K562 (cell line): ENCODE measurements around the gene RAE1. TPM values are rescaled to one million over a fixed set of nuclear protein-coding genes. Genes with fewer than 3 reads are reported as not detected.

ENCODE experiments used
- ATAC-seq: fragments of 200-7000 bp; cut with Tn5 transposase; 3 replicates; pipeline ENCODE4 v1.9.1; 2020; ENCODE audit warnings: moderate library complexity
- BruUV-seq: library from RNA; stranded (reverse); fragments of 400-500 nt; replicated peaks from 2 replicates; lab custom pipeline; 2021; lab: Mats Ljungman, UMichigan
- CTCF ChIA-PET: fragments of 300-600 bp; formaldehyde crosslinking; extraction: SDS; loops from one replicate; lab custom pipeline; 2021; ENCODE audit warnings: low intra/inter-chr PET ratio; lab: Yijun Ruan, JAX
- POLR2A ChIA-PET: fragments of 300-600, 350-650 bp; sonication (Branson Sonifier 250); formaldehyde crosslinking; extraction: SDS; loops from one replicate; lab custom pipeline; 2021; ENCODE audit warnings: antibody characterized with exemption, inconsistent platforms; lab: Yijun Ruan, JAX
- DNase-seq, 4 experiments: peaks; one replicate each; pipeline versions ENCODE4 v3.0.0 to v3.0.0-alpha.2; 2011 to 2018; ENCODE audit warnings: low spot score in 3 of 4, mixed read lengths in 3 of 4; ENCODE audit errors: extremely low read depth in 1 of 4
- FAIRE-seq: peaks from 2 replicates; lab custom pipeline; 2011; peaks lifted over from hg19 to GRCh38; lab: Jason Lieb, UNC
- H2AFZ ChIP-seq: 2 replicates; pipeline ENCODE4 v1.6.0; 2011; ENCODE audit warnings: low read depth, low read length, control low read depth, inconsistent platforms
- H3K27ac ChIP-seq: fragments of 200-600 bp; 3 replicates; pipeline ENCODE4 v1.8.0; 2011; ENCODE audit warnings: low read depth, mild to moderate bottlenecking, control low read depth, inconsistent platforms, low read length, moderate library complexity, mixed read lengths; ENCODE audit errors: extremely low read depth
- H3K27me3 ChIP-seq, 2 experiments: fragments of 300-600 bp in 1 of 2; 2 replicates in 1 of 2; 3 replicates in 1 of 2; pipeline versions ENCODE4 v1.6.0 to v1.8.0; 2011; ENCODE audit warnings: inconsistent platforms in 2 of 2, low read length in 2 of 2, mild to moderate bottlenecking in 1 of 2, mixed read lengths in 1 of 2, moderate library complexity in 1 of 2; ENCODE audit not compliant: control insufficient read depth in 2 of 2, insufficient read depth in 2 of 2
- H3K36me3 ChIP-seq: fragments of 300-600 bp; 3 replicates; pipeline ENCODE4 v1.8.0; 2011; ENCODE audit warnings: mild to moderate bottlenecking, low read length, inconsistent platforms; ENCODE audit not compliant: control insufficient read depth, insufficient read depth
- H3K4me1 ChIP-seq, 2 experiments: fragments of 200-600 bp in 1 of 2; replicated peaks in 1 of 2; 2 replicates in 1 of 2; 3 replicates in 1 of 2; pipeline versions ENCODE4 v1.5.1 to v1.8.0; 2011; ENCODE audit warnings: inconsistent platforms in 2 of 2, low read length in 2 of 2, mild to moderate bottlenecking in 1 of 2, mixed read lengths in 1 of 2, moderate library complexity in 1 of 2; ENCODE audit not compliant: control insufficient read depth in 2 of 2, insufficient read depth in 2 of 2
- H3K4me2 ChIP-seq: 2 replicates; pipeline ENCODE4 v1.6.1; 2011; ENCODE audit warnings: low read length, control low read depth, inconsistent platforms, mixed read lengths; ENCODE audit not compliant: insufficient read depth
- H3K4me3 ChIP-seq: fragments of 200-600 bp; sonication (generic), shearing (Covaris generic); 2 replicates; pipeline ENCODE4 v1.5.1; 2016; ENCODE audit warnings: control low read depth, inconsistent platforms
- H3K79me2 ChIP-seq: fragments of 200-600 bp; 3 replicates; pipeline ENCODE4 v1.8.0; 2011; ENCODE audit warnings: low read length, inconsistent platforms; ENCODE audit not compliant: control insufficient read depth, insufficient read depth
- H3K9ac ChIP-seq, 2 experiments: 2 replicates each; pipeline versions ENCODE4 v1.6.0 to v1.6.1; 2011; ENCODE audit warnings: low read depth in 2 of 2, low read length in 2 of 2, control low read depth in 1 of 2, inconsistent platforms in 1 of 2, mild to moderate bottlenecking in 1 of 2, mixed read lengths in 1 of 2; ENCODE audit not compliant: insufficient read depth in 1 of 2
- H3K9me1 ChIP-seq: one replicate; pipeline ENCODE4 v1.6.0; 2011; ENCODE audit warnings: inconsistent platforms, mild to moderate bottlenecking, low read length, moderate library complexity; ENCODE audit not compliant: control insufficient read depth, insufficient read depth
- H3K9me3 ChIP-seq: replicated peaks from 2 replicates; pipeline ENCODE4 v1.5.1; 2011; ENCODE audit warnings: low read depth, low read length, inconsistent platforms; ENCODE audit not compliant: control insufficient read depth, insufficient read depth
- H4K20me1 ChIP-seq: replicated peaks from 2 replicates; pipeline ENCODE4 v1.6.1; 2011; ENCODE audit warnings: low read length, inconsistent platforms, mixed read lengths; ENCODE audit not compliant: control insufficient read depth, insufficient read depth
- BMI1 ChIP-seq: fragments of 150-350 bp; IDR thresholded peaks from 2 replicates; pipeline ENCODE4 v1.6.1; 2014; ENCODE audit warnings: low read length
- DEAF1 ChIP-seq: fragments of 450-650 bp; formaldehyde crosslinking; IDR thresholded peaks from 2 replicates; pipeline ENCODE4 v1.4.0; 2020; ENCODE audit warnings: mild to moderate bottlenecking, moderate library complexity
- KAT7 ChIP-seq: sonication (generic); formaldehyde crosslinking; IDR thresholded peaks from 2 replicates; pipeline ENCODE4 v1.8.0; 2022; ENCODE audit warnings: missing genetic modification reagents, mild to moderate bottlenecking, borderline replicate concordance
- NBN ChIP-seq: fragments of 450-650 bp; IDR thresholded peaks from 2 replicates; pipeline ENCODE4 v1.6.1; 2016; ENCODE audit warnings: low read depth, mild to moderate bottlenecking
- NFYB ChIP-seq: IDR thresholded peaks from 2 replicates; pipeline ENCODE4 v1.6.1; 2011; ENCODE audit warnings: mild to moderate bottlenecking, moderate library complexity; ENCODE audit not compliant: insufficient read length; ENCODE audit errors: extremely low read depth
- NUFIP1 ChIP-seq: fragments of 450-650 bp; IDR thresholded peaks from 2 replicates; pipeline ENCODE4 v1.6.1; 2018; ENCODE audit not compliant: partially characterized antibody
- RBBP5 ChIP-seq: fragments of 200-600 bp; sonication (generic); IDR thresholded peaks from 2 replicates; pipeline ENCODE4 v1.6.1; 2012; ENCODE audit warnings: borderline replicate concordance, mild to moderate bottlenecking, low read length, control low read depth, inconsistent platforms; ENCODE audit not compliant: insufficient read depth, poor library complexity, severe bottlenecking
- SMAD2 ChIP-seq: fragments of 150-350 bp; IDR thresholded peaks from 2 replicates; pipeline ENCODE4 v1.6.1; 2014; ENCODE audit warnings: low read depth, mild to moderate bottlenecking, low read length
- ZNF232 ChIP-seq: sonication (generic); formaldehyde crosslinking; IDR thresholded peaks from 2 replicates; pipeline ENCODE4 v1.8.0; 2022; ENCODE audit warnings: mild to moderate bottlenecking, missing genetic modification reagents
- ZNF384 ChIP-seq: IDR thresholded peaks from 2 replicates; pipeline ENCODE4 v1.6.1; 2012; ENCODE audit warnings: low read depth, low read length, improper control_type of control experiment
- whole genome bisulfite sequencing: fragments of 100-300 bp; shearing (Covaris generic); methylation state at CpG from one replicate; pipeline ENCODE4 v1.1.6; 2016; ENCODE audit warnings: low coverage, mixed read lengths; ENCODE audit not compliant: insufficient coverage; ENCODE audit errors: missing lambda C conversion rate; 5-methylcytosine and 5-hydroxymethylcytosine counted together
- in situ Hi-C: fragments of 300-500 bp; cut with MboI; formaldehyde crosslinking; loops from 4 replicates; pipeline ENCODE4 v1.15.0; 2018; ENCODE audit warnings: inconsistent platforms, mixed read lengths
- intact Hi-C: fragments of 100-400 bp; cut with micrococcal nuclease; formaldehyde crosslinking; loops from 2 replicates; pipeline ENCODE4 v1.14.2; 2022
- polyA plus RNA-seq, 8 experiments: library from polyadenylated mRNA; depleted of rRNA in 4 of 8; stranded (reverse) in 5 of 8; unstranded in 3 of 8; fragments of >200 nt; fragmentation: Nextera tagmentation in 2 of 8; fragmentation: Illumina TruSeq in 1 of 8; extraction: Ambion mirVana in 2 of 8; extraction: Trizol in 1 of 8; gene quantifications; 2 replicates each; pipeline versions ENCODE4 v1.2.1 to v1.2.3, GENCODE V29; 2011 to 2014; ENCODE audit warnings: inconsistent platforms in 1 of 8, missing spikeins in 1 of 8
- total RNA-seq, 7 experiments: library from RNA; depleted of rRNA in 6 of 7; stranded (reverse); fragments of >200 nt in 6 of 7; fragmentation: Illumina TruSeq in 2 of 7; extraction: Trizol in 2 of 7; gene quantifications; 2 replicates each; pipeline versions ENCODE4 v1.2.1 to v1.2.3, GENCODE V29; 2011 to 2021; ENCODE audit warnings: low replicate concordance in 1 of 7
- TF ChIP-seq, protein P1 (sequence below): sonication (generic); formaldehyde crosslinking; IDR thresholded peaks from 2 replicates; pipeline ENCODE4 v1.8.0; 2023; ENCODE audit warnings: missing genetic modification reagents, mild to moderate bottlenecking, borderline replicate concordance
- TF ChIP-seq, protein P2 (sequence below): fragments of 250-450 bp; sonication (Bioruptor Pico); IDR thresholded peaks from 2 replicates; pipeline ENCODE4 v1.5.1; 2021; ENCODE audit warnings: mild to moderate bottlenecking

Gene RAE1
- total and polyA plus RNA-seq, 9 of the 15 experiments (the other 6 are each of a cell fraction or from before 2014, with no cell fraction given), result 33.7 to 248 (median 77.7) TPM

DNA sequence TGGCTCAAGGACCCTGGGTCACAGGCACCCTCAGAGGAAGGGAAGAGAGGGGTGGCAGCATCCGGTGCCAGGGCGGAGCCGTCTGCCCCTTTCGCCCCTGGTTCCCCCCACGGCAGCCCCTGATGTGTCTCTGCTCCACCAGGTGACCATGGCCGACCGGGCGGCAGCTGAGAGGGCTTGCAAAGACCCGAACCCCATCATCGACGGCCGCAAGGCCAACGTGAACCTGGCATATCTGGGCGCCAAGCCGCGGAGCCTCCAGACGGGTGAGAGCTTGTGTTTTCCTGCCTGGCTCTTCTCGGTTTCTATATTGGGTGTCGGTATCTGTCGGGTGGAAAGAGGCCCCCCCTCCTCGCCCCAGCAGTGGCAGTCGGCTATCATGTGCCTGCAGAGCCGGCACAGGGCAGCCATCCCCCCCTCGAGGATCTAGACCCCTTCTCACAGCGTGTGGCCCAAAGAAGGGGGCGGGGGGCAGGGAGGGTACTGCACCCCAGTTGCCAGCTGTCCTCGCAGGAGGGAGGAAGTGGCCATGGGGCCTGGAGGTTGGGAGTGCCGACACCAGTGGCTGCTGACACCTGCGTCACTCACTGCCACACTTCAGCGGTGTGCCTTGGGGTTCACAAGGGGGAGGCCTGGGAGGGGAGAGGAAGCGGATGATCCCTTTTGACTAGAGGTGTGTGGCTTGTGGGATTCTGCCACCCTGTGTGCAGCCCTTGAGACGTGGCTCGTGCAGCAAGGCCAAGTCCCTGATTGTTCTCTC, 41.6 kb downstream of the RAE1 start:
- peaks cover 63% of the 10 kb centered on the region for H3K79me2 ChIP-seq
- TF ChIP-seq BMI1, result no peak
- 0 out of 2 replicates have a peak, but pooled peaks have one; percentile 25 for TF ChIP-seq ZNF232 (CRISPR knock-in tag)
- no peak for TF ChIP-seq NBN
- TF ChIP-seq DEAF1 (CRISPR knock-in tag), result no peak
- no peak for TF ChIP-seq SMAD2
- TF ChIP-seq, protein P1, sequence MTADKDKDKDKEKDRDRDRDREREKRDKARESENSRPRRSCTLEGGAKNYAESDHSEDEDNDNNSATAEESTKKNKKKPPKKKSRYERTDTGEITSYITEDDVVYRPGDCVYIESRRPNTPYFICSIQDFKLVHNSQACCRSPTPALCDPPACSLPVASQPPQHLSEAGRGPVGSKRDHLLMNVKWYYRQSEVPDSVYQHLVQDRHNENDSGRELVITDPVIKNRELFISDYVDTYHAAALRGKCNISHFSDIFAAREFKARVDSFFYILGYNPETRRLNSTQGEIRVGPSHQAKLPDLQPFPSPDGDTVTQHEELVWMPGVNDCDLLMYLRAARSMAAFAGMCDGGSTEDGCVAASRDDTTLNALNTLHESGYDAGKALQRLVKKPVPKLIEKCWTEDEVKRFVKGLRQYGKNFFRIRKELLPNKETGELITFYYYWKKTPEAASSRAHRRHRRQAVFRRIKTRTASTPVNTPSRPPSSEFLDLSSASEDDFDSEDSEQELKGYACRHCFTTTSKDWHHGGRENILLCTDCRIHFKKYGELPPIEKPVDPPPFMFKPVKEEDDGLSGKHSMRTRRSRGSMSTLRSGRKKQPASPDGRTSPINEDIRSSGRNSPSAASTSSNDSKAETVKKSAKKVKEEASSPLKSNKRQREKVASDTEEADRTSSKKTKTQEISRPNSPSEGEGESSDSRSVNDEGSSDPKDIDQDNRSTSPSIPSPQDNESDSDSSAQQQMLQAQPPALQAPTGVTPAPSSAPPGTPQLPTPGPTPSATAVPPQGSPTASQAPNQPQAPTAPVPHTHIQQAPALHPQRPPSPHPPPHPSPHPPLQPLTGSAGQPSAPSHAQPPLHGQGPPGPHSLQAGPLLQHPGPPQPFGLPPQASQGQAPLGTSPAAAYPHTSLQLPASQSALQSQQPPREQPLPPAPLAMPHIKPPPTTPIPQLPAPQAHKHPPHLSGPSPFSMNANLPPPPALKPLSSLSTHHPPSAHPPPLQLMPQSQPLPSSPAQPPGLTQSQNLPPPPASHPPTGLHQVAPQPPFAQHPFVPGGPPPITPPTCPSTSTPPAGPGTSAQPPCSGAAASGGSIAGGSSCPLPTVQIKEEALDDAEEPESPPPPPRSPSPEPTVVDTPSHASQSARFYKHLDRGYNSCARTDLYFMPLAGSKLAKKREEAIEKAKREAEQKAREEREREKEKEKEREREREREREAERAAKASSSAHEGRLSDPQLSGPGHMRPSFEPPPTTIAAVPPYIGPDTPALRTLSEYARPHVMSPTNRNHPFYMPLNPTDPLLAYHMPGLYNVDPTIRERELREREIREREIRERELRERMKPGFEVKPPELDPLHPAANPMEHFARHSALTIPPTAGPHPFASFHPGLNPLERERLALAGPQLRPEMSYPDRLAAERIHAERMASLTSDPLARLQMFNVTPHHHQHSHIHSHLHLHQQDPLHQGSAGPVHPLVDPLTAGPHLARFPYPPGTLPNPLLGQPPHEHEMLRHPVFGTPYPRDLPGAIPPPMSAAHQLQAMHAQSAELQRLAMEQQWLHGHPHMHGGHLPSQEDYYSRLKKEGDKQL (CRISPR knock-in tag), result no peak
- peak; percentile 40 for TF ChIP-seq RBBP5
- TF ChIP-seq, protein P2, sequence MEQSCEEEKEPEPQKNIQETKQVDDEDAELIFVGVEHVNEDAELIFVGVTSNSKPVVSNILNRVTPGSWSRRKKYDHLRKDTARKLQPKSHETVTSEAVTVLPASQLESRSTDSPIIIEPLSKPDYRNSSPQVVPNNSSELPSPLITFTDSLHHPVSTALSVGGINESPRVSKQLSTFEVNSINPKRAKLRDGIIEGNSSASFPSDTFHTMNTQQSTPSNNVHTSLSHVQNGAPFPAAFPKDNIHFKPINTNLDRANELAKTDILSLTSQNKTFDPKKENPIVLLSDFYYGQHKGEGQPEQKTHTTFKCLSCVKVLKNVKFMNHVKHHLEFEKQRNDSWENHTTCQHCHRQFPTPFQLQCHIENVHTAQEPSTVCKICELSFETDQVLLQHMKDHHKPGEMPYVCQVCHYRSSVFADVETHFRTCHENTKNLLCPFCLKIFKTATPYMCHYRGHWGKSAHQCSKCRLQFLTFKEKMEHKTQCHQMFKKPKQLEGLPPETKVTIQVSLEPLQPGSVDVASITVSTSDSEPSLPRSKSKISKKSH (CRISPR knock-in tag), result no peak
- TF ChIP-seq NFYB, result no peak
- 0 out of 2 replicates have a peak, but pooled peaks have one; percentile 46 for TF ChIP-seq KAT7 (CRISPR knock-in tag)
- TF ChIP-seq ZNF384, result no peak
- no peak for TF ChIP-seq NUFIP1

More for the DNA sequence above, 41.6 kb downstream of the RAE1 start:
- in situ Hi-C loops, result loop anchor here (25.0 kb wide), 1 partner anchor 820 kb away; no protein-coding TSS in a partner anchor
- H3K9me1 ChIP-seq, result peaks cover 5% of the 10 kb centered on the region
- DNase-seq (peak in 3 of 4 experiments; percentile 37 to 49 (median 48)), FAIRE-seq (no peak), ATAC-seq (no peak)
- peaks cover 34 to 70% of the 10 kb centered on the region in 2 experiments for H3K4me1 ChIP-seq
- H3K9me3 ChIP-seq, result no peaks in the 10 kb centered on the region
- H3K9ac ChIP-seq, result peak overlapping the region; percentile 71 to 96
- H3K27ac ChIP-seq, result peak overlapping the region; percentile 66
- H4K20me1 ChIP-seq, result peaks cover 41% of the 10 kb centered on the region
- peak overlapping the region; percentile 84 for H3K4me2 ChIP-seq
- H3K36me3 ChIP-seq, result peaks cover 57% of the 10 kb centered on the region
- intact Hi-C loops, result loop anchor here (5.0 kb wide), 1 partner anchor 60 kb away; no protein-coding TSS in a partner anchor
- POLR2A ChIA-PET, result interaction anchor here (0.6 to 1.7 kb wide), 14 partner anchors 7 to 169 kb away, joined by 3 to 9 read pairs (median 4); no protein-coding TSS in a partner anchor
- peak overlapping the region; percentile 75 for H3K4me3 ChIP-seq
- whole genome bisulfite sequencing, result 18% methylated on average over 24 of the region's 33 CpGs
- no peaks in the 10 kb centered on the region for H3K27me3 ChIP-seq
- CTCF ChIA-PET, result interaction anchor here (0.7 kb wide), 1 partner anchor 132 kb away, joined by 3 read pairs; the partner anchor contains the start of gene CTCFL
- BruUV-seq, result no TSS peak
- no peak overlapping the region for H2AFZ ChIP-seq
